Choroid plexus epithelial cell (primary cell): ENCODE measurements around the gene UXS1.
A peak's percentile ranks its signal among the peaks of the same experiment; 100 is the strongest.

ENCODE experiments used
- DNase-seq: peaks from one replicate; pipeline ENCODE4 v3.0.0-alpha.2; 2010; ENCODE audit warnings: low read depth
- H3K4me3 ChIP-seq: 2 replicates; pipeline ENCODE4 v1.5.1; 2011; ENCODE audit warnings: low read depth, mild to moderate bottlenecking, control low read depth, low read length, moderate library complexity
- TF ChIP-seq, protein P1 (sequence below): conservative IDR thresholded peaks from 2 replicates; pipeline ENCODE4 v1.5.1; 2011; ENCODE audit warnings: low read depth, mild to moderate bottlenecking, control low read depth, inconsistent platforms, low read length, moderate library complexity

UXS1 gene

DNA sequence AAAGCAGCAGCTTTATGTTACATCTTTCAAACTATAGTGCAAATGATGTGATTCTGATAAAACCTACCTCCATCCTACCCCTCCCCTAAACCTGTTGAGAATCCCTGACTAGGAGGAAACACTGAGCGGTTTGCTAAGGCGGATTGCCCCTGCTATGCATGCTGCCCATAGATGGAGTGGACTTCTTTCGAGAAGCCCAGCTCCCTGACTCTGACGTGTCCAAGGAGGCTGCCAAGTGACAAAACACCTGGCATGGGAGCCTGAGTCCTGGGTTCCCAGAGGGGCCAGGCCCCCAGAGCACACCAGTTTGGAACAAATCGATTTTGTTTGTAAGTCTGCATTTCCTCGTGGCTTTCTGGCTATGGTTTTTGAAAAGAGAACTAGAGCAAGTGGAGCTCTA is 1.4 kb upstream of the UXS1 start:
- DNase-seq, result no peak
- no peak overlapping the region for H3K4me3 ChIP-seq
- TF ChIP-seq, protein P1, sequence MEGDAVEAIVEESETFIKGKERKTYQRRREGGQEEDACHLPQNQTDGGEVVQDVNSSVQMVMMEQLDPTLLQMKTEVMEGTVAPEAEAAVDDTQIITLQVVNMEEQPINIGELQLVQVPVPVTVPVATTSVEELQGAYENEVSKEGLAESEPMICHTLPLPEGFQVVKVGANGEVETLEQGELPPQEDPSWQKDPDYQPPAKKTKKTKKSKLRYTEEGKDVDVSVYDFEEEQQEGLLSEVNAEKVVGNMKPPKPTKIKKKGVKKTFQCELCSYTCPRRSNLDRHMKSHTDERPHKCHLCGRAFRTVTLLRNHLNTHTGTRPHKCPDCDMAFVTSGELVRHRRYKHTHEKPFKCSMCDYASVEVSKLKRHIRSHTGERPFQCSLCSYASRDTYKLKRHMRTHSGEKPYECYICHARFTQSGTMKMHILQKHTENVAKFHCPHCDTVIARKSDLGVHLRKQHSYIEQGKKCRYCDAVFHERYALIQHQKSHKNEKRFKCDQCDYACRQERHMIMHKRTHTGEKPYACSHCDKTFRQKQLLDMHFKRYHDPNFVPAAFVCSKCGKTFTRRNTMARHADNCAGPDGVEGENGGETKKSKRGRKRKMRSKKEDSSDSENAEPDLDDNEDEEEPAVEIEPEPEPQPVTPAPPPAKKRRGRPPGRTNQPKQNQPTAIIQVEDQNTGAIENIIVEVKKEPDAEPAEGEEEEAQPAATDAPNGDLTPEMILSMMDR, result no peak

DNA sequence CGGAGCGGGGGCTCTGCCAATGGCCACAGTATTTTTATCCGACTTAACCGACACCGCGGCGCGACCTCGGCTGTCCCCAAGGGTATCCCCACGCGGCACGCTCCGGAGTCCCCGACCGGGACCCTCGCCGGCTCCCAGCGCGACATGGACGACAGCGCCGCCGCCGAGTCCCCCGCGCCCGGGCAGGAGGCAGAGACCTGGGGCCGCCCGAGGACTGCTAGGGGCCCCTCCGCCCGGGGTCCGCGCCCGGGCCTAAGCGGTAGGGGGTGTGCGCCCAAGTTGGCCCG is 468 bp downstream of the UXS1 start:
- TF ChIP-seq, protein P1, result no peak
- DNase-seq, result no peak
- peak overlapping the region; percentile 76 for H3K4me3 ChIP-seq

DNA sequence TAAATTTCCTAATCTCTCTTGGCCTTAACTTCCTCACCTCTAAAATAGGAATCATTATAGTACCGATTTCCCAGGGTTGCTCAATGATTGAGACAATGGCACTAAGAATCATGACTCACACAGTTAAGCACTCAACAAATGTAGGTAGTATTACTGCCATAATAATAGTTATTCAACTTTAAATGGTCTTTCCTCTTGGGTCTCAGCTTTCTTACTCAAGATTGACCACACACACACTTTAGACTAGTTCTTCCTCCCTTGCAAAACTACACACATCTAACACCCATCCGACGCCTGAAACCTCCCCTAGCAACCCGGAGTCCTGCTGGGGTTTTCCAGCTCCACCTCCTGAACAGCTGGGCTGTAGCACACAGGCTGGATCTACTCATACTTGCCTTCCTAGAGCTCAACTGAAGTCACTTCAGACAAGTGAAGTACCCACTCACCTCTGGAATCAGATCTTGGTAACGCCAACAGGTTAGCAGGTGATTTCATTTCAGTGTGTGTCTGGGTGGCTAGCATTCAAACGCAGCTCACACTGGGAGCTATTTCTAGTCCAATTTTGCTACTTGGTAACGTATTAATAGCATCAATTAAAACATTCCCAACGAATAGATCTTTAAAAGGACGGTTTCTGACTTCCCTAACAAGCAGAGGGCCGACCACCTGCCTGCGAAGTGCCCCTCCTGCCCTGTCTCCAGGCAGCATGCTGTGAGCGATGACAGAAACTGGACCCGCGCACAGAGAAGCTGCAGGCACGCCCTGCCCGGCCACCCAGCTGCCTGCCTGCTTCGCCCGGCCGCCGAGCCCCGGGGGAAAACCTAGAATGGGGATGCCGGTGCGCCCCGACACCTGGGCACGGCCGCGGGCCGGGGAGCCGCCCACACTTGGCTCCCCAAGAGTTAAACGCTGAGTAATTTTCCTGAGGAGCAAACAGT is 1.1 kb downstream of the UXS1 start:
- TF ChIP-seq, protein P1, result no peak
- peak; percentile 98 for DNase-seq
- peak overlapping the region; percentile 76 for H3K4me3 ChIP-seq

DNA sequence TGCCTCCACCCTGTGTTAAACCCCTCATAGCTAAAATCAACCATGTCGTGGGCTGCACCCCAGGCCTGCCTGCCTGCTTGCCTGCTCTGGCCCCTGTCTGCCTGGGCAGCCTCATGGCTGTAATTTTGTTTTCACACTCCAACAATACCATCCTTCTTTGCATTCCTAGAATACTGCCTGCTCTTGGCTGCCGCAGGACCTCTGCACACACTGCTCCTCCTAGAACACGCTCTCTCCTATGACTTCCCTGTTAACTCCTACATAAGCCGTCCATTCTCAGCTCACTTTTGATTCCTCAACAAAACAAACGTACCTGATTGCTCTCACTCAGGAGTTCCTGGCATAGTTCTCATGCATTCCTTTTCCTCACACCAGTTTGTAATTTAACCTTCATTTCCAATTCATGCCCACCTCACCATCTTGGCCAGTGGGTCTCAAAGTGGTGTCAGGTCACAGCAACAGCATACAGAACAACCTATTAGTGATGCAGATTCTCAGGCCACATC is 2.5 kb downstream of the UXS1 start:
- H3K4me3 ChIP-seq, result no peak overlapping the region
- DNase-seq, result no peak
- TF ChIP-seq, protein P1, result no peak

DNA sequence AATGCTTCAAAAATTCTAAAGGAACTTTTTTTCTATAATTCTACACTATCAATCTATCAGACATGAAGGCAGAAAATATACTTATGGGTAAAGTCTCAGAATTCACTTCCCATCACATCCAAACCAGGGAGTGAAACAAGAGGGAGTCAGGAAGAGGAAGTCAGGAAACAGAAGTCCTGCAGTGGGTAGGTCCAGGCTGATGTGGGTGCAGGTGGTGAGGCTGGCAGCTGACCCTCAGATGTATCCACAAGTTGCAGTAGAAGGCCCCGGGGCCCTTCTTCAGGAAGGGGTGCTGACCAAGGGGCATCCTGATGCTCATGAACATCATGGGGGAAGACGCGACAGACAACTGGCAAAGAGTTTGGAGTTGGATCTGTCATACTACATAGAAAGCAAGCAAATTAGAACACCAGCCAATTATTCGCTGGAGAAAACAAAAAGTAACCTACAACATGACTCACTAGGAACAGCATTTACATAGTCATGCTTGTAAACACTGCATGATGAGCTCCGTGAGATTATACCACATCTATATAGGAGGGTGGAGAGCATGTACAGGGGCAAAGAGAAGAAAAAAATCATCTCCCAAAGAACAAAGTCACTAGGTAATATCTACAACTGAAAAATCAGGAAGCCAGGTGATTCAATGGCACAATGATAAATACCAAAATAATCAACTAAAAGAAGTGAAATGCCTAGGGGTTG is 4.2 kb downstream of the UXS1 start:
- TF ChIP-seq, protein P1, result no peak
- H3K4me3 ChIP-seq, result no peak overlapping the region
- DNase-seq, result peak; percentile 67

DNA sequence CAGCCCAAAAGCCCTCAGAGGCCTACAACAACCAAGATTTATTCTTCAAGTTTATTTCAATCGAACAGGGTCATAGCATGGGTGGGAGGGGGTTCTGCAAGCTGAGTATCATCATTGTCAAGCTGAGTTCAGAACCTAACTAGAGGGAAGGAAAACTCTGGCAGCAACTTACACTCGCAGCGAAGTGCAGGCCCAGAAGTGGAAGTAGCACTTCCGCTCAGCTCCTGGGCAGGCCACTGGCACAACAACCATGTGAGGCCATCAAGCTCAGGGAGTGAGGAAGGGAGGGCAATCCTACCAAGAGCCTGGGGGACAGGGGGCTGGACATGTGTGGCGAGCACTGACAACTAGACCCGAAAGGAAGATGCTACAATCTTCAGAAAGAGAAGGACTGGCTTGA is 4.8 kb downstream of the UXS1 start:
- TF ChIP-seq, protein P1, result no peak
- H3K4me3 ChIP-seq, result no peak overlapping the region
- DNase-seq, result no peak
